Measurements from ENCODE around the gene LHX3.

Gene LHX3

GRCh38 chr9:136198605-136199083 lies 6.3 kb downstream of the LHX3 start:
- no peak for ATAC-seq
- no peak for TF ChIP-seq ESRRG (CRISPR knock-in tag; IDR thresholded peaks at IDR 0.05)

- TF ChIP-seq TSHZ2 (CRISPR knock-in tag; IDR thresholded peaks at IDR 0.05) (no peak), CSRNP3 (CRISPR knock-in tag; IDR thresholded peaks at IDR 0.05) (no peak), CSDC2 (CRISPR knock-in tag; IDR thresholded peaks at IDR 0.05) (no peak), CREB5 (CRISPR knock-in tag; IDR thresholded peaks at IDR 0.05; ENCODE audit: low read depth) (no peak), ZNF565 (CRISPR knock-in tag; conservative IDR thresholded peaks at IDR 0.05; ENCODE audit: low read depth) (no peak), RARB (CRISPR knock-in tag; IDR thresholded peaks at IDR 0.05) (no peak), ARNTL (CRISPR knock-in tag; IDR thresholded peaks at IDR 0.05; ENCODE audit: borderline replicate concordance, low read depth) (no peak)
- no peak for ATAC-seq
These were observed 6.9 kb downstream of the LHX3 start for GRCh38 chr9:136197930-136198604.

GRCh38 chr9:136197084-136197875 lies 7.6 kb downstream of the LHX3 start:
- TF ChIP-seq CSRNP3 (CRISPR knock-in tag; IDR thresholded peaks at IDR 0.05), result no peak
- no peak for TF ChIP-seq ZC3H10 (CRISPR knock-in tag; IDR thresholded peaks at IDR 0.05)
- TF ChIP-seq PATZ1 (CRISPR knock-in tag; IDR thresholded peaks at IDR 0.05; ENCODE audit: borderline replicate concordance), result no peak
- TF ChIP-seq SNAI2 (CRISPR knock-in tag; IDR thresholded peaks at IDR 0.05), result no peak
- no peak for ATAC-seq

- ATAC-seq, result no peak
- TF ChIP-seq TSHZ2 (CRISPR knock-in tag; IDR thresholded peaks at IDR 0.05) (no peak), CREB5 (CRISPR knock-in tag; IDR thresholded peaks at IDR 0.05; ENCODE audit: low read depth) (no peak), ESRRG (CRISPR knock-in tag; IDR thresholded peaks at IDR 0.05) (no peak), GLIS3 (CRISPR knock-in tag; IDR thresholded peaks at IDR 0.05) (no peak), ZC3H10 (CRISPR knock-in tag; IDR thresholded peaks at IDR 0.05) (no peak)
These were observed 8.4 kb downstream of the LHX3 start for GRCh38 chr9:136196404-136197083.
